ENCODE results near the gene SERTAD4. TPM values are rescaled to one million over a fixed set of nuclear protein-coding genes. Genes with fewer than 3 reads are reported as not detected.

The SERTAD4 gene
- total and polyA plus RNA-seq, 10 of the 15 experiments (the other 5 are each of a cell fraction or from before 2014, with no cell fraction given): not detected

- TF ChIP-seq RELA (IDR thresholded peaks at IDR 0.05; ENCODE audit: borderline replicate concordance, partially characterized antibody) (no peak), SIX5 (IDR thresholded peaks at IDR 0.05; ENCODE audit: low read depth, low read length, severe bottlenecking) (no peak), CREM (IDR thresholded peaks at IDR 0.05; ENCODE audit: low read depth) (no peak), NFYB (IDR thresholded peaks at IDR 0.05; ENCODE audit: insufficient read depth, low read depth, low read length) (no peak)
- CTCF ChIA-PET: interaction anchor here (1.0 kb wide), 1 partner anchor 23 kb away, joined by 3 read pairs; no protein-coding TSS in a partner anchor
- DNase-seq (ENCODE audit: low read depth, low spot score) (no peak), FAIRE-seq (no peak), ATAC-seq (no peak)
- H3K27ac ChIP-seq (ENCODE audit: control insufficient read depth, insufficient read depth): no peak overlapping the region
- H4K20me1 ChIP-seq (ENCODE audit: control insufficient read depth, insufficient read depth): no peaks in the 10 kb centered on the region
- SMC1A ChIA-PET (ENCODE audit: uncharacterized antibody, unreplicated experiment): no interaction called here
- RAD21 ChIA-PET (ENCODE audit: unreplicated experiment): no interaction called here
- POLR2A ChIA-PET: no interaction called here
- H3K4me1 ChIP-seq (ENCODE audit: control insufficient read depth, insufficient read depth, low read length): no peaks in the 10 kb centered on the region
- whole genome bisulfite sequencing (ENCODE audit: insufficient coverage, insufficient replicate concordance, low lambda C conversion rate, missing lambda C conversion rate): 3% methylated on average over 4 of the region's 4 CpGs
- in situ Hi-C loops (cut with MboI): no loop called here
- H3K27me3 ChIP-seq (replicated peaks in 1 of 2; ENCODE audit: control insufficient read depth in 2 of 2, insufficient read depth in 2 of 2, low read length in 1 of 2): peaks cover 4 to 6% of the 10 kb centered on the region in 2 experiments; a peak in 3 of 4 replicates
- no peaks in the 10 kb centered on the region for H3K36me3 ChIP-seq (ENCODE audit: control insufficient read depth in 2 of 2, insufficient read depth in 2 of 2, low read length in 1 of 2)
- H3K9ac ChIP-seq (ENCODE audit: control insufficient read depth, insufficient read depth, low read length): no peak overlapping the region
- no peaks in the 10 kb centered on the region for H3K79me2 ChIP-seq (ENCODE audit: control insufficient read depth, insufficient read depth, low read length)
- intact Hi-C loops (cut with micrococcal nuclease; ENCODE audit: unreplicated experiment): no loop called here
- BruUV-seq (replicated peaks): no TSS peak
- H3K4me3 ChIP-seq: no peak overlapping the region
- no peaks in the 10 kb centered on the region for H3K9me3 ChIP-seq (replicated peaks; ENCODE audit: control insufficient read depth, insufficient read depth, low read length)
- H2AFZ ChIP-seq (ENCODE audit: control insufficient read depth, low read depth, low read length): no peak overlapping the region
- H3K4me2 ChIP-seq (ENCODE audit: control insufficient read depth, insufficient read depth): no peak overlapping the region
Measured at GRCh38 chr1:210289248-210289647, 56.7 kb downstream of the SERTAD4 start.

GRCh38 chr1:210291081-210291764 lies 58.6 kb downstream of the SERTAD4 start:
- in situ Hi-C loops (cut with MboI): no loop called here
- ATAC-seq (no peak), FAIRE-seq (no peak), DNase-seq (ENCODE audit: low read depth, low spot score) (no peak)
- no peak overlapping the region for H3K4me3 ChIP-seq
- SMC1A ChIA-PET (ENCODE audit: uncharacterized antibody, unreplicated experiment): interaction anchor here (1.8 kb wide), 1 partner anchor 9 kb away, joined by 3 read pairs; no protein-coding TSS in a partner anchor
- RAD21 ChIA-PET (ENCODE audit: unreplicated experiment): no interaction called here
- WGBS (ENCODE audit: insufficient coverage, insufficient replicate concordance, low lambda C conversion rate, missing lambda C conversion rate): 24% methylated on average over 8 of the region's 8 CpGs
- no peaks in the 10 kb centered on the region for H3K9me3 ChIP-seq (replicated peaks; ENCODE audit: control insufficient read depth, insufficient read depth, low read length)
- H3K27ac ChIP-seq (ENCODE audit: control insufficient read depth, insufficient read depth): no peak overlapping the region
- H3K9ac ChIP-seq (ENCODE audit: control insufficient read depth, insufficient read depth, low read length): no peak overlapping the region
- CTCF ChIA-PET: interaction anchor here (1.0 kb wide), 1 partner anchor 91 kb away, joined by 3 read pairs; no protein-coding TSS in a partner anchor
- H3K4me2 ChIP-seq (ENCODE audit: control insufficient read depth, insufficient read depth): no peak overlapping the region
- H4K20me1 ChIP-seq (ENCODE audit: control insufficient read depth, insufficient read depth): no peaks in the 10 kb centered on the region
- H3K4me1 ChIP-seq (ENCODE audit: control insufficient read depth, insufficient read depth, low read length): no peaks in the 10 kb centered on the region
- H3K27me3 ChIP-seq (replicated peaks in 1 of 2; ENCODE audit: control insufficient read depth in 2 of 2, insufficient read depth in 2 of 2, low read length in 1 of 2): peaks cover 6% of the 10 kb centered on the region in 2 experiments; a peak in 3 of 4 replicates
- intact Hi-C loops (cut with micrococcal nuclease; ENCODE audit: unreplicated experiment): no loop called here
- BruUV-seq (replicated peaks): no TSS peak
- no peak overlapping the region for H2AFZ ChIP-seq (ENCODE audit: control insufficient read depth, low read depth, low read length)
- no peaks in the 10 kb centered on the region for H3K79me2 ChIP-seq (ENCODE audit: control insufficient read depth, insufficient read depth, low read length)
- POLR2A ChIA-PET: no interaction called here
- H3K36me3 ChIP-seq (ENCODE audit: control insufficient read depth in 2 of 2, insufficient read depth in 2 of 2, low read length in 1 of 2): no peaks in the 10 kb centered on the region
- TF ChIP-seq SP1 (IDR thresholded peaks at IDR 0.05; ENCODE audit: low read depth, low read length) (no peak), NFYA (IDR thresholded peaks at IDR 0.05; ENCODE audit: borderline replicate concordance, low read depth, low read length) (no peak), RBBP5 (conservative IDR thresholded peaks at IDR 0.05) (no peak), NRF1 (conservative IDR thresholded peaks at IDR 0.05; ENCODE audit: low read depth, low read length) (no peak), IRF5 (IDR thresholded peaks at IDR 0.05; ENCODE audit: borderline replicate concordance) (no peak), BCL11A (IDR thresholded peaks at IDR 0.05; ENCODE audit: low read depth, low read length) (no peak), NR2C2 (IDR thresholded peaks at IDR 0.05; ENCODE audit: borderline replicate concordance, control insufficient read depth, insufficient read length, low read depth) (no peak), YY1 (IDR thresholded peaks at IDR 0.05; ENCODE audit: low read depth, low read length) (no peak), BCLAF1 (IDR thresholded peaks at IDR 0.05) (no peak), RAD51 (IDR thresholded peaks at IDR 0.05) (no peak)
